Embryonic facial prominence (tissue), 1 donor: ENCODE measurements around the gene PSMA6.
"Not testable (repeated sequence)": the region's sequence is repeated elsewhere in the genome, so short reads cannot be mapped to it uniquely, and the experiment has no call there.

Source experiments
- DNase-seq: peaks from one replicate; pipeline ENCODE4 v3.0.0-alpha.2; 2016; ENCODE audit errors: extremely low spot score

PSMA6 gene

DNA sequence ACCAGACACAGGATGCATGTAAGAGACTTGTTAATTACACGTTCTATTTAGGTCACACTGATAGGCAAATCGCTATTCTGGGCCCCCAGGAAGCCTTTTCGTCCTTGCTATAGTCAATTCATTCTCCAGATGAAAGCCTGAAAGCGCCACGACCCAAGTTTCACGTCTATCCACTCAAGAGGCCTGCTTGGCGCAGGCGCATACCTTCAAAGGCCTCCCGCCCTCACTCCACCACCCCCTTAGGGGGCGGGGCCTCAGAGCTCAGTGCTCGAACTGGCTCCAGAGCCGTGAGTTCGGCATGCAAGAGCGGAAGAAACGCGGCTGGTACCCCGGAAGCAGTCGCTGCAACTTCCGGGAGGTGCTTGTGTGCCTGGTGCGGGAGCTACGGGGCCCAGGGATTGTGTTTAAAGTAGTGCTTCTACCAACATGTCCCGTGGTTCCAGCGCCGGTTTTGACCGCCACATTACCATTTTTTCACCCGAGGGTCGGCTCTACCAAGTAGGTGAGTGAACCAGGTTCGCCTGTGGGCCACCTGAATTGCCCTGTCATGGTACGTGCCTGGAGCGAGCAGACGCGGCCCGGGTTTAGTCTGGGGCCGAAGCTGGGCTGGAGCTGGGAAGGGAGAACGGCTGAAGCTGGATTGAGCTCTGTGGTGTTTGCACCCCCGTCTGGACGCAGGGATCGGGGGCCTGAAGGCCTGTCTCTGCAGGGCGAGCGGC is at the start of gene PSMA6:
TSS of gene PSMA6 (plus strand) at position 332 of the 719 bp plus-strand sequence. CDS start at position 427, 95 bp downstream.
- DNase-seq = peak; percentile 96

DNA sequence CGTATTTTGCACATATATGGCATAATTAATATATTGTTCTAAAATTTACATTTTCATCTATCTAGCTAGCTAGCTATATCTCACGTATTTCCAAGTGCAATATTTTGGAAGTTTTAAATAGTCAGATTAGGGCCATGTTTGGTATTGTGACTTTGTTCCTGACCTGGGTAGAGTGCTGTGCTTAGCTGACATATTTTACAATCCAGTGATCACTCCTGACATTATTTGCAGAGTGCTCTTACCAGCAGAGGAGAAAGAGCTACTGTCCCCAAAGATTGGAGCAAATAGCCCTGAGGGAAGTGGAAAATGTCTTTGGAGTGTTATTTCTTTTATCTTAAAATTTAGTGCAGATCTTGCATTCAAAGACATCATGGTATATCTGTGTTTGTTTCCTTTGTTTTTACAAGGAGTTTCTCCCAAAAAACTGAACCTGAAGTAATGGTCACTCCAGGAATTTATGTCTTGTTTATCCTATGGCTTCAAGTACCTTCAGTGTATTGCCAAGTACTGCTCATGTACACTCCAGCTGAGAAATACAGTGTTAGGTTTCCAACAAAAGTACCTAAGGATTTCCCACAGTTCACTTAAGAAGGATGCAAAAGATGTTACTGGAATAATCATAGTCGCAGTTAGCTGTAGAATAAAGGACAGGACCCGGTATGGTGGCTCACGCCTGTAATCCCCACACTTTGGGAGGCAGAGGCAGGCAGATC is 49.4 kb upstream of the PSMA6 start:
- no peak for DNase-seq

DNA sequence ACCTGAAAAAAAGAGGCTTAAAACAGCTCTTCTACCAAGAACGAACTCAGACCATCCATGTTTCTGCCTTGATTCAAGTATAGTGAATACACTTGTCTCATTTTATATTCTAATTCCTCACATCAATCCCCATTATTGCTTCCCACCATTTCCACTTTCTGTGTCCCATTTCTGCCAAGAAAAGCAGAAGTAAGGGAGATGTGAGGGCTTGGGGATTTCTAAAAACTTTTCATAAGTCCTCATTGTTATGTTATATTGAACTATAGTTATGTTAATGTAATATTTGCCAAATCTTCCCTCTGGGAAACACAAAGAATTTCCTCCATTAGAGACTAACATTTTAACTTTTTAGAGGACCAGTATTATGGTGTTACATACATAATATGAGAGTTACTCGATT is 48.2 kb upstream of the PSMA6 start:
- no peak for DNase-seq

DNA sequence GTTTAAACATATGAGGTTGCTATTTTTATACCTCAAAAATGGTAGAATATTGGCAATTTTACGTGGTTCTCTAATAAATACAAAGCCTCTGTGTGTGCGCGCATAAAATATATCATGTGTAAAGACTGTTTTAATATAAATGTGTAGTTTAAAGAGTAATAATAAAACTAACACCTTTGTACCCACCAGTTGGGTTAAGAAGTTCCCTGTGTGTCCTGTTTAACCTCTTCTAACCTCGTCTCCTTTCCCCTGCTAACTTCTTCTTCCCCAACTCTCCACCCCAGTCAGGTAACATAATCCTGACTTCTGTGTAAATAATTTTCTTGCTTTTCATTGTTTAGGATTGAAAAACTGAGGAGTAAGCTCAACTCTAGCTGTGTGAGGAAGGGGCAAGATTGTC is 47.6 kb upstream of the PSMA6 start:
- no peak for DNase-seq

DNA sequence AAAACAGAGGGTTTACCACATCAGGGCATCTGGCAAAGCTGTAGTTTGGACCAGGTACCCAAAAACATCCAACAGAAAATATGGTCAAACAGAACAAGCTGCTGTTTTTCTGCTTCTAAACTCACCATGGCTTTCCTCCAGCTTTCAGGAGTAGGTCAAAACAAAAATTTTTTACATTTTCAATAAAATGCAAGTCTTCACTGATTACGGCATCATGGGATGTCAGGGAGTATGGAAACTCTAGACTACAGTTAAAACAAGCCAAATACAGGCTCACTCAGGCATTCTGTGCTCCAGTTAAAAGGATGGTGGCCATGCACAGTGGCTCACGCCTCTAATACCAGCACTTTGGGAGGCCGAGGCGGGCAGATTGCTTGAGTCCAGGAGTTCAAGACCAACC is 47.1 kb upstream of the PSMA6 start:
- DNase-seq = no peak

DNA sequence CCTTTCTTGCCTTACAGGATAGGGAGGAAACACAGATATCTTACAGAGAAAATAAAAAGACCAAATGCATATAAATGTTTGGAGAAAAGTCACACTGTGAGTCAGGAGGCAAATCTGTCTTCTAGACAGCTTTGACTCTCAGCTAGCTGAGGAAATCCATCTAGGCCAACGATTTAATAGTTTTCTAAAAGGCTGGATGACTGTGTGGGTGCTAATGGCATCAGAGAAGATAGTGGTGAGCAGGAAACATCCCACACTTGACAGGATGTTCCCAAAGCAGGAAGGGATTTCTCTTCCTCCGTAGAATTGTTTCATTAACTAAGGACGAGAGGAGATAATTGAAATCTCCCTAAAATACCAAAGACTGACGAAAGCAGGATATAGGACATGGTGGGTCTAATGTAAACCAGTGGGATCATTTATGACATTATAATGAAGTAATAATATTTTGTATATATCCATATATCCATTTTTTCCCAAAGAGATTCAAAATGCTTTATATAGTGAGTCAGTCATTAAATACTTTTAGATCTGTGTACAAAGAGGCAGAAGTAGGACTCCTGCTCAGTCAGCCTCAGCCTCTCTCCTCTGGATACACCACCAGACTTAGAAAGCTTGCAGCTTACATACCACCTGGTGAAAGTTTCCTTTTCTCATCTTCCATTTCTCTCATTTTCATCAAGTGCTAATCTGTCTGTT is 44.3 kb upstream of the PSMA6 start:
- no peak for DNase-seq

DNA sequence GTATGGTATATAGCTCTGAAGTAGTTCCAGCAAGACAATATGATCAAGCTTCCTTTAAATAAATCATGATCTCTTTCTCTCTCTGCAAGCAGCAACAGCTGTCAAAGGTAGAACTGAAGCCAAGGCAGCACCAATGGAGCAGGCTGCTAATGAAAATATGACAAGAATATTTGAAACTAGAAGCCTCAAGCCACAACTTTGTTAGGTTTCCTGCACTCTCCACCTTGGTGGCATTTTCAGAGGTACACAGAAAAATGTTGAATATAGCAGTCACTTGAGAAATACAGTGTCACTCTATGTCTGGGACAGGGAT is 43.8 kb upstream of the PSMA6 start:
- no peak for DNase-seq

DNA sequence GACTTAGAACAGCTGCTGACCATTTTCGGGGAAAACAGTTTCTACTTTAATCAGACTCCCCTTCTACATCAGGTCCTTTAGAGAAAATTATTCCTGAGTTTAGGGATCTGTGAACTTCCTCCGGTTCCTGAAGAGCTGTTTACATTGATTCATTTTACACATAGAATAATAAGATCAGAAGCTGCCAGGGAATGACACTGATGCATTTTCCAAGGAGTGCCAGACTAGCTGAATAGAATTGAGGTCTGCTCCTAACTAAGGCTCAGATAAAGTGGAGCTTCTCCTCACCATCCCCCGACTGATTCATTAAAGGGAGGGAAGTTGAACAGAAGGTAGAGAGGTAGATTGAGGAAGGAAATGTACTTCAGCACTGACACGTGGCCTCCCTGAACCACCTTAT is 41.9 kb upstream of the PSMA6 start:
- DNase-seq = no peak

DNA sequence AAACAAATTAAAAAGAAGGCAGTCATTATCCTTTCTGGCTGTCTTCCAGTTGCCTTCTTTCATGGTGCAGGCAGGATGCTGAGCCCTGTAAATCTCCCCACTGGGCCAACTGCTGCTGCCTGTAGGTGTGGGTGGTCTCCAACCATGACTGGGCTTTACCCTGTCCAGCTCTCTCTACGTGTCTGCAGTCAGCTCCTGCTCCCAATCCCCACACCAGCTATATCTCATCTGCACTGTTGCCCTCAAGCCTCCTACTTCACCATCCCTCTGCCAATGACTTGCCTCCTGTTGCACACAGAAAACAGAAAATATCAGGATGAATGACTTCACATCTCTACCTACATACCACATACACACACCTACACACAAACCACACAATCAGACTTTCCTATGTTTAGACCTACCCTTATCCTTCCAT is 39.7 kb upstream of the PSMA6 start:
- no peak for DNase-seq

DNA sequence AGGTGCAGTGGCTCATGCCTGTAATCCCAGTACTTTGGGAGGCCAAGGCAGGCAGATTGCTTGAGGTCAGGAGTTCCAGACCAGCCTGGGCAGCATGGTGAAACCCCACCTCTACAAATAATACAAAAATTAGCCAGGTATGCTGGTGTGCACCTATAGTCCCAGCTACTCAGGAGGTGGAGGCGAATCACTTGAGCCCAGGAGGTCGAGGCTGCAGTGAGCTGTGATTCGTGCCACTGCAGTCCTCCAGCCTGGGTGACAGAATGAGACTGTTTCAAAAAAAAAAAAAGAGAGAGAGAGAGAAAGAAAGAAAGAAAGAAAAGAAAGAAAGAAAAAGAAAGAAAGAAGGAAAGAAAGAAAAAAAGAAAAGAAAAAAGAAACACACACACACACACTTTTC is 39.1 kb upstream of the PSMA6 start:
- not testable (repeated sequence) for DNase-seq

DNA sequence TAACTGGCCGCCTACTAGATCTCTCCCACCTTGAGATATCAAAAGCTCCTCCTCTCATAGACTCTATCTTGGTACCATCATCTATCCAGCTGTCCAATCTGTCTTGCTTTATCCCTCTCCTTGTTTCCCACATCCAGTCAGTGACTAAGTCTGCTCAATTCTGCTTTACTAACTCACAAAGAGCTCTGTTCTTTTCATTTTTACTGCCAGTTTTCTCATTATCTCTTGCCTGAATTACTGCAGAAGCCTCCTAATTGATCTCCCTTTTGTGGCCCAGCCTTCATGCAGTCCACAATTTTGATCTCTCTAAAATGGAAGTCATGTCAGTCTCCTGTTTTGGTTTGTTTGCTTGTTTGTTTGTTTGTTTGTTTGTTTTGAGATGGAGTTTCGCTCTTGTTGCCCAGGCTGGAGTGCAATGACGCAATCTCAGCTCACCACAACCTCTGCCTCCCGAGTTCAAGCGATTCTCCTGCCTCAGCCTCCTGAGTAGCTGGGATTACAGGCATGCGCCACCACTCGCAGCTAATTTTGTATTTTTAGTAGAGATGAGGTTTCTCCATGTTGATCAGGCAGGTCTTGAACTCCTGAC is 38.1 kb upstream of the PSMA6 start:
- DNase-seq = not testable (repeated sequence)

DNA sequence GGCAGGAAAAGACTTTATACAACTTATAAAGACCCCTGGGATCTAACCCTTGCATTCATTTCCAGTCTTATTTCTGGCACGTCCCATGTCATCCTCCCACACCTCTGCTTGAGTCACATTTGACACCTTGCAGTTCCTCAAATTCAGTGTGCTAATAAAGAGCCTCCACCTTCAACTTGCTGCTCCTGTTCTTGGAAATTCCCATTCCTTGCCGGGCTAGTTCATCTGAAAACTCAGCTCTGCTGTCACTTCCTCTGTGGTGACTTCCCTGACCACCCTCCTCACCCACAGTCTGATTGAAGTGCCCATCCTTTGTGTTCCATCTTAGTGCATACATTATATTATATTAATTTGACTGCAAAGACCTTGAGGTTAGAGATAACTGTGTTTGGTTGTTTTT is 37.4 kb upstream of the PSMA6 start:
- no peak for DNase-seq

DNA sequence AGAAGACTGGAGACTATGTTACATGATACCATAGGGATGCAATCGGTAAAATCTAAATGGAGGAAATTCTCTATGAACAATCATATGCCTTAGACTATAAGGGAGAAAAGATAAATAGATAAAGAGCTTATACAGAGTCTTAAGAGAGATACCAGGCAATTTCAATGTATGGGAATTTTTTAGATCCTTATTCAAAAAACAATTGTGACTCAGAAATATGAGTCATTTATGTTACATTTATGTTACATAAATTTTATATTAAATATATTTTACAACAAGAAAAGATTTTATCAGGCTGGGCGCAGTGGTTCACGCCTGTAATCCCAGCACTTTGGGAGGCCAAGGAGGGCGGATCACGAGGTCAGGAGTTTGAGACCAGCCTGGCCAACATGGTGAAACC is 36.5 kb upstream of the PSMA6 start:
- DNase-seq = no peak

DNA sequence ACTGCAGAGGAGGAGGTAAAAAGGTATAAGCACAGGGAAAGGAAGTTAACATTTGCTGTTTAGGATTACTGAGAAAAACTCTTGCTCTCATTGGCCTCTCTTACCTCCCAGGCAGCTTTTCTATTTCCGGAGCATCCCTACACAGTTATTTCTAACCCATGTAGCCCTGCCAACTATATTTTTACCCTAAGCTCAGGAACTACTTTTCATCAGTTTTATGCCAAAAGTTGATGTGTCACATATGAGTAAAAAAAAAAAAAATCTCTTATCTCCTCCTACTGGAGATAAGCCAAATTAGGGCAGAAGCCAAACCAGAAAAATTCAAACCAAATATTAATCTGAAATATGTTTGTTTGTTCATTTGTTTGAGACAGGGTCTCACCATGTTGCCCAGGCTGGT is 34.4 kb upstream of the PSMA6 start:
- no peak for DNase-seq

DNA sequence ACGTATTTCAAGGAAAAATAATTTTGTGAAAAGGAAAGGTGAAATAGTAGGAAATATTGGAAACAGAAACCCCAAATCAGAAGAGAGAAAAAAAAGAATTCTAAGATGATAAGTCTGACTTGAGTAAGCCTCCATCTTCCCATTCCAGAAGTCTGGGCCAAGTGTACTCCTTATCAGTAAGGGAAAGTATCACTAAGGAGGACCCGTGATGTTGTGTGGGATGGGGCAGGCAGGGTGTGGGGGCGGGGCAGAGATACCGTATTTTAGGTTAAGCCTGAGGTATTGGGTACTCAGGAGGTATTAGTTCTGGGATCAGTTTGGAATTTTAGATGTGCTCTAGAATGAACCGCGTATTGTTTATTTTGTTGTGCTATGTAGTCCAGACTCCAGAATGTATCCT is 33.8 kb upstream of the PSMA6 start:
- DNase-seq = no peak

DNA sequence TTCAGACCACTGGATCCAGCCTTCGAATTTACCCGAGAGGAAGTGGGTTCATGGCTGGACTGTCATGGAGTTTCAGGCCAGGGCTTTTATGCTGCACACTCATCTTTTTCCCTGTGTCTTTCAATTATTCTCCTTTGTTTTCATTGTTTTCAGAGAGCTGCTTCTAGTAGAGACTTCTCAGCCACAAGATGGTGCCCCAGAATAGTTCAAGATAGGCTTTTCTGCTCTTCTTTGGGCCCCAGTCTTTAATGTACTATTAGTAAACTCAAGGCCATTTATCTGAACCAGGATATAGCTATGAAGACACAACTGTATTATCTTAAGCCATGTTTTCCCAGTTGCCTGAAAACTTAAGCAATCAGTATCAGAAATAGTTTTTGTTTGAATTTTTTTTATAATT is 30.4 kb upstream of the PSMA6 start:
- DNase-seq = no peak

DNA sequence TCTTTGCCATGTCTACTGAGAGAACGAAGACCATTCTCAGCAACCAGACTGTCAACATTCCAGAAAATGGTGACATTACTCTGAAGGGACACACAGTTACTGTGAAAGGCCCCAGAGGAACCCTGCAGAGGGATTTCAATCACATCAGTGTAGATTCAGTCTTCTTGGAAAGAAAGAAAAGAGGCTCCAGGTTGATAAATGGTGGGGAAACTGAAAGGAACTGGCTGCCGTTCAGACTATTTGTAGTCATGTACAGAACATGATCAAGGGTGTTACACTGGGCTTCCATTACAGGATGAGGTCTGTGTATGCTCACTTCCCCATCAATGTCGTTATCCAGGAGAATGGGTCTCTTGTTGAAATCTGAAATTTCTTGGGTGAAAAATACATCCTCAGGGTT is 29.7 kb upstream of the PSMA6 start:
- no peak for DNase-seq

DNA sequence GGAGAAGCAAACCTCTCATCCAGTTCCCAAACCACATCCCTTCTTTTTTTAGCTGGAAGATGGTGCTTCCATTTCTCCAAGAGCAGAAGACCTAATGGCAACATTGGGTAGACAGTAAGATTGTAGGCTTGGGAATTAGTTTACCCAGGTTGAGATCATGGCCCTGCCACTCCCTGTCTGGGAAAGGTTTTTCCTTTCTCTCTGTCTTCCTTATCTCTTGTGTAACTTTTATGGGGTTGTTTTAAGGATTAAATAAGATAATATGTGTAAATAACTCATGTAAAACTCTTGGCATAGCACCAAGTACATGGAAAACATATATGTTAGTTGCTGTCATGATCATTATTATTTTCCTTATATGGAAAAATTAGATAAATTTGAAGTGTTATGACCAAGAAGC is 23.2 kb upstream of the PSMA6 start:
- no peak for DNase-seq

DNA sequence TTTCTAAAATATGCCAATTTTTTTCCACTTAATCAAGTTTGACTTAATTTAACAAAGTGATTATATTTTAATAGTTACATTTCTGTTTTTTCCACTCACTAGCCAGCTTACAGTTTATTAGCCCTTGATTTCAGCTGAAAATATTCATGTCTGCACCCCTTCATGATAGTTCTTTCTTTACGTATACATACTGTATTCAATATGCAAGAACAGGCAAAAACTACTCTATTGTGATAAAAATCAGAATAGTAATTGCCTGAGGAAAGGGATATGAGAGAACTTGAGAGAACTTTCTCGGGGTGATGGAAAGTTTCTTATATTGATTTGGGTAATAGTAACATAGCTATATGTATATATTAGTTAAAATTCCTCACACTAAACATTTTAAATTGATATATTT is 17.4 kb upstream of the PSMA6 start:
- DNase-seq = no peak

DNA sequence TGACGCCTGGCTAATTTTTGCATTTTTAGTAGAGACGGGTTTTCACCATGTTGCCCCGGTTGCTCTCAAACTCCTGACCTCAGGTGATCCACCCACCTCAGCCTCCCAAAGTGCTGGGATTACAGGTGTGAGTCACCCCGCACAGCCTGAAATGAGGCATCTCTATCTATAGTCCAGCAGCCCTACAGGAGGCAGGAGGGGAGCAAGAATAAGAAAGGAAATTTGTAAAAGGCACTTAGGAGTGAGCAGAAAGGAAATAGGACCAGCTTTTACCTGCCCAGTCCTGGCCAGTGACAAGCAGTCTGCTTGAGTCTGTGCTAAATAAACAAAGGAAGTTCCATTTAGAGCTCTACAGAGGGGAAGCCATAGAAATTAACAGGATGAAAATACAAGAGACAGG is 15.0 kb upstream of the PSMA6 start:
- DNase-seq = no peak

DNA sequence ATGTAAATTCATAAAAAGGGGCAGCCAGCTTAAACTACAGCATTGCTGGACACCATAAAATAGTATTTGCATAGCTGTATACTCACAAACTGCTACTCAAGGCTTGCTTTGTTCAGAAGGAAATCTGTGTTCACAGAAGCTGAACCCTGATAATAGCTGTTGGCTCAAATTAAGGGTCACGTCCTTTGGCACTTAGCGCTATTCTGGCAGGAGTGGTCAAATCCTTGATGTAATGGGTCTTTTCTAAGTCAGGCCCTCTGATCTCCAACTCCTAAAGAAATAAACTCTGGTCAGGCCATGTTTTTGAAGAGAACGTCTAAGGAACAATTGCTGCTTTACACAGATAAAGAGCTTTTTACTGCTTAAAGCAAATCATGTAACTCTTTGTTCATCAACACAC is 12.8 kb upstream of the PSMA6 start:
- no peak for DNase-seq

DNA sequence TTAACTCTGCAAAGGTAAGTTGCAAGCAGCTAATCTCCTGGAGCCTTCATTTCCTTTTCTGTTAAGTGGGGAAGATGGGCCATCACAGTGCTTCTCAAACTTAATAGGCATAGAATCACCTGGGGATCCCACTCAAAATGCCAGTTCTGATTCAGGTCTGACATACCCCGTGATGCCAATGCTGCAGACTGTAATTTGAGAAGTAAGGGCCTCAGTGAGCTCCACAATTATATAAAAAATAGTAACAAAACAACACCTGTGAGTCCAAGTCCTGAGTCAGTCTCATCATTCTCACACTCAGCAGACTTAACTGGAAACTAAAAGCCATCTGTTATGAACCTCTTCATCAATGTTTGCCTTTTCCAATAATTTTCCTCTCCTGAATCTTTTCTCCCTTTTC is 10.8 kb upstream of the PSMA6 start:
- no peak for DNase-seq

DNA sequence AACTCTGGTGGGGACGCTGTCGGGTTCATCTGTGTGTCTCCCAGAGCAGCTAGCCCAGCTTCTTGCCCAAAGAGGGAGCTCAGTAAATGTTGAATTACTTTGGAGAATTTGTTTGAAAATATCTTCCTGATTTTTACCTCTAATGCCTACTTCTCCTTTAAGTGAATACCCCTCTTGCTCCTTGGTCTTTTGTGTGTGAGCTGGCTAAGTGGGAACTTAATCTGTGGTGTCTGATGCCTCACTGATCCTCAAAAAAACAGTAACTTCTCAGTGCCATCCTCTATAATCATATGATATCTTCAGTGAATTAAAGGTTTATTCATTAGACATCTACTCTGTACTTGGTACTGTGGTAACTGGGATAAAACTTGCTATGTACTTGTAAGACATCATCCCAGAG is 7.7 kb upstream of the PSMA6 start:
- DNase-seq = no peak
